NCI-H524 (cell line): ENCODE data around the gene ADGRF1.
"Not testable (repeated sequence)": the region's sequence is repeated elsewhere in the genome, so short reads cannot be mapped to it uniquely, and the experiment has no call there.

Source experiments
- DNase-seq, 2 experiments: peaks; one replicate each; lab custom pipeline; 2025; lab: John Stamatoyannopoulos, UW

ADGRF1 gene

DNA sequence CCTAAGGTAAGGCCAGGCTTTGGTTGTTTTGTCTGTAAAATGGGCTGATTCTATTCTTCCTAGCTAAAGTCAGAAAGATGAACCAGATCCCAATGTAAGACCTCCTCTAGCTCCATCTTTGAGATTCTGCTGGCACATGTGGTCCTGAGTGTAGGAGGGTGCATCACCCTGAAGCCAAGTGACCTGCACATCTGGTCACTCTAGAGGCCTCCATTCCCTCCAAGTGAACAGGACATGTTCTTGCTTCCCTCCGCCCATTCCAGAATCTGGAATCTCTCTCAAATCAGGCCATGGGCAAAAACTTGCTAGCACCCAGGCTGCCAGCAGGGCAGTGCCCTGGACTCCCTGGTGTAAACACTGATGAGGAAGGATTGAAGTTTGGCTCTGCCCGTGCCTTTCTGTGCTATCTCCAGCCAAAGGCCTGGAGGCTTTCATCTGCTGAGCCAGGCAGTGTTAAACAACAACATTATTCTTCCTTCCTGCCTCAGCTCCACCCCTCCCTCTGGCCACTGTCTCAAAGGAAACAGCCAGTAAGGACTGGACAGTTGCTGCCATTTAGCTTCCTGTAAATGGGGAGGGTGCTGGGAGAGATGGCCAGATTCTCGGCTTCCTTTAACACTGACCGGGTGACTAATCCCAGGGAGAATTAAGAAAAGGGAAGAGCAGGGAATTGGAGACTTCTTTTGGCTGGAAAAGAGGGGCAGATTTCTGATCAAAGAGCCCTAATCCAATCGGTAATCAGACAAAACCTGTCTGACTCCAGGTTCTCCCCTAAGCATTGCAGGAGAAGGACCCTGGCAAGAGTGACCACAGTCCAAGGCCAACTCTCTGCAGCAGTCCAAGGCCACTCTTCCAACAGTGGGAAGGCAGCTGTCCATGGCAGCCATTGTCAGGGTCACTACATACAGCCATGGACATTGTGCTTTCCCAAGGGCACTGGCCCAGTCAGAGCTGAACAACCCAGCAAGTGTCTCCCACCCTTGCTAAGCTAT, 19.5 kb upstream of the ADGRF1 start:
- no peak for DNase-seq

DNA sequence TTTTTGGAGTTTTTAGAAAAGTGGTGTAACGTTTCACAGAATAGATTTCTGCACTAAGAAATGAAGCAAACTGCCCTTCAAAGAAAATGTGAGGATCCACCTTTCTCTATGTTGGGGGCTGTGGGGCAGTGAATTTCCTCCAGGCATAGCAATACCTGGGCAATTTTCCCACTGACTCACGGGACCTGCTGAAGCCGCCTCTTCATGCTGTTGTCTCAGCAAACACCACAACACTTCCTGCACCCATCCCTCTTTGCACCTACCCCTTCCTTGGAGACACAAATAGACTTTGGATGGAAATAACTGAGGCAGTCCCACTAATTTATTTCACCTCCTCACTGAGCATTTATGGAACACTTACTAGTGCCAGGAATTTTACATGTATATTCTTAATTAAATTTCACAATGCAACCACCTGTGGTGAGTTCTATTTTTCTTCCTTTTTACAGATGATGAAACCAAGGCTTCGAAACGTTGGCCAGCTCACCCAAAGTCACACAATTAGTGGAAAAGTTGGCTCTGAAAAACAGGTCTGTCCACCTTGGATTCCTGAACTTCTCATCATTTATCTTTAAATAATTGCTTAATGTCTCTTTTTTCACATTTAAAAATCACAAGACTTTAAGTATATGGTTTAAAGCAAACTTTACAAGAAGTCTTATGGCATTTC, 17.2 kb upstream of the ADGRF1 start:
- no peak for DNase-seq

DNA sequence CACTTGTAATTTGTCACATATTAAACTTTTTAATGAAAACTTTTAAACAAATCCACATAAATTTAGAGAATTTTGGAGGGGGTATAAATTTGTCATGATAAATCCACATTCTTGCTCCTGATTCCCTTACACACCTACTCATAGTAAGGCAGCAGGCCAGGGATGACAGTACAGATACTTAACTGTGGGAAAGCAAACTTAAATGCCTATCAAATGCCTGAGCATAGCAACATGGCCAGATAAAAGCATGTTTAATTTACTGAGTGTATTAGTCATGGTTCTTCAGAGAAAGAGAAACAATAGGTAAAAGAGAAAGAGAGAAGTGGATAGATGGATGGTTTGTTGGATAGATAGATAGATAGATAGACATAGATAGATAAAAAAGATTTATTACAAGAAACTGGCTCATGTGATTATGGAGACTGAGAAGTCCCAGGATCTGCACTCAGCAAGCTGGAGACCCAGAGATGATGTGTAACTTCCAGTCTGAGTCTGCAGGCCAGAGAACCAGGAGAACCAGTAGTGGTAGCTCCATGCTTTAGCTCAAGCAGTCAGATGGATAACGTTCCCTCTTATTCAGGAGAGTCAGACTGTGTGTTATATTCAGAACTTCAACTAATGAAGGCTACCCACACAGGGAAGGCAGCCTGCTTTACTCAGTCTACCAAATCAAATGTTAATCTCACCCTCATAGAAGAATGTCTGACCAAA, 15.9 kb upstream of the ADGRF1 start:
- no peak for DNase-seq

DNA sequence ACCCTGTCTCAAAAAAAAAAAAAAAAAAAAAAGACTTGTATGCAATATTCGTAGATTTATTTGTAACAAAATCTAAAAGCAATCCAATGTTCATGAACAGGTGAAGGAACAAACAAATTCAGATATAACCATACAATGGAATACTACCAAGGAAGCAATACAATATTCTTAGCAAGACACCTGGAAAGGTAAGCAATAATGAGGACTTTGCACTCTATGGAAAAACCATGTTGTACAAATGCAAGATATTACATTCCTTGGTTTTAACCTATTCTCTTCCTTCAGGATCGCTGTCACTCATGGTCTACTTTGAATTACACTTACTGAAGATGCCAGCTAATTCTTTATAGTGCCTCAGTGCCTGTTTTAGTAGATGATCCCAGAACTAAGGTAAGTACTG, 14.7 kb upstream of the ADGRF1 start:
- DNase-seq, result no peak

DNA sequence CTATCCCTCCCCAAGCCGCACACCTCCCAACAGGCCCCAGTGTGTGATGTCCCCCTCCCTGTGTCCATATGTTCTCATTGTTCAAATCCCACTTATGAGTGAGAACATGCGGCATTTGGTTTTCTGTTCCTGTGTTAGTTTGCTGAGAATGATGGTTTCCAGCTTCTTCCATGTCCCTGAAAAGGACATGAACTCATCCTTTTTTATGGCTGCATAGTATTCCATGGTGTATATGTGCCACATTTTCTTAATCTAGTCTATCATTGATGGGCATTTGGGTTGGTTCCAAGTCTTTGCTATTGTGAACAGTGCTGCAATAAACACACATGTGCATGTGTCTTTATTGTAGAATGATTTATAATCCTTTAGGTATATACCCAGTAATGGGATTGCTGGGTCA, 12.2 kb upstream of the ADGRF1 start:
- DNase-seq, result not testable (repeated sequence)

DNA sequence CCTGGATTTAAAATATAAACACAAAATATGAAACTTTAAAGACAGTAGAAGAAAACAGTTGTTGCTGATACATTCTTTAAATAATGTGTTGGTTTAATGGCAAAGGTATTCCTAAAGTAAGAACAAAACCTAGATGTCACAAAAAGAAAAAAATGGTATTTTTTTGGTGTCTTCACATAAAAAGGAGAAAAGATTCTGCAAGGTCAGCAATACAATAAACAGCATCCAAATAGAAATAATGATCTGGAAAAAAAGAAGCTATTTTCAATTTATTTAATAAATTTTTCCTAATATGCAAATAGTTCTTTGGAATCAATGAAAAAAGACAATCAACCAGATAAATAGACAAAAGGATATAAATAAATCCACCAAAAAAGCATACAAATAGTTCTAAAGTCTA, 6.5 kb upstream of the ADGRF1 start:
- no peak for DNase-seq

DNA sequence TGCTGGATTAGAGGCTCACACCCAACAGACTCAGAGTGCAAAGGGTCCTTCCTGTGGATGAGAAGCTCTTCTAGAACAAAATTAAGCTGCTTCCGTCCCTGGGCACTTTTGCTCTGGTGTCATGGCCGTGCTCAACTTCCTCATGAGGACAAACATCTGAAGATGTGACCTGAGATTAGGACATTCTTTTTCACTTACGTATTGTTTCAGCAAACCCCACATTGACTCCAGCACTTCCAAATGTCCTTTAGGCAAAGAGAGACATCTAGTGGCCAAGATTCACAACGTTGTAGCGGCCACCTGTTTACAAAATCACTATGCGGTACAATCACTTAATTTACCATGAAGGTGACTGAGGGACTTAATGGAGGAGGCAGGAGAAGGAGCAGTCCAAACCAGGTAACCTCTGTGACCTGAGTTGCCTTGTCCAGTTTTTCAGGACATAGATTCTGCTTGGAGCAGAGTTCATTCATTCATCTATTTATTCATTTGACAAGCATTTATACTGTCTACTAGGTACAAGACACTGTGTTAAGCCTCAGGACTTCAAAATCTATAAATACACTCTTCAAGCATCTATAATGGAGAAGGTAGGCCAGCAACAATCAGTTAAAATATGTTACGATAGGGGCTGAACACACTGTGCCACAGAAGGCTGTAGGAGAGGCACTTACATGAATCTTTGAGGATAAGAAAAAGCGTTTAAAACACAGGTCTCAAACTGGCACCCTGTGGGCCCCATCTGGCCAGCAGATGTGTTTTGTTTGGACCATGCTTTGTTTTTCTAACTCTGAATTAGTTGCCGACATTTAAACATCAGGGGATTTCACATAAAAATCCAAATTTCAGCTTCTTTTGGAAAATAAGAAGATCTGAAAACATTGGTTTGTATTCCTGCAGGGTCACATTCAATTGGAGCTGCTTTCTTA, 5.6 kb upstream of the ADGRF1 start:
- DNase-seq, result peak; percentile 47 to 74

DNA sequence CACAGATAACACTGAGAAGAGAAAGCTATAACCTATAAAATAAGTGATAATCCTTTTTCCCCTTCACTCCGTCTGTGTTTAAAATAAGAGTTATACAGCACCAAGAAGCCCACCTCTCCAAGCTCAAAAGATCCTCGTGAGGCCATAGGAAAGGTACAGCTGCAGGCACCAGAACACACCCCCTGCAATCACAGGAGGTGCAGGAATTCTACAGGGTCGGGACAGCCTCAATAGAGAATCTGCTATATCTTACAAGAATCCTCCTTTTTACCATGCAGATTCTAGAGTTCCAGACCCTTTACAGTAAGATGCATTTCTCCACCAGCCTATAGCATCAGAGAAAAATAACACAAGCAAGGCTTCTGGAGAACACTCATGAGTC, 5.0 kb upstream of the ADGRF1 start:
- no peak for DNase-seq

DNA sequence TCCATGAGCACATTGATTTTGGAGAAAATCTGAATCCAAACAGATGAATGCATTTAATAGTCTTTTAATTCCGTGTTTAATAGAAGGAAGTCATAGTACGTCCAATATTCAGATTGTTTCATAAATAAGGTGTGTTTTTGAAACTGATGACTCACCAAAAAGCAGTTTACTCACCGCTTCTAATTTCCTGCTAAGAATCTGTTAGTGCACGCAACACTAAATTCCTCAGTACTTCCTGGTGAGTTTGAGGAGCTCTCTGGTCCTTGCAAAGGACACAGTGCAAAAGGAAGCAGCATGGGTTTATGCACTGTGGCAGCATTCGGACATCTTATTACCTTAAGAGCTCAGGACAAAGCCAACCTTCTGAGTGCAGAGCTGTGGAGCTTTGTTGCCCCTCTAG, 2.3 kb upstream of the ADGRF1 start:
- DNase-seq, result no peak

DNA sequence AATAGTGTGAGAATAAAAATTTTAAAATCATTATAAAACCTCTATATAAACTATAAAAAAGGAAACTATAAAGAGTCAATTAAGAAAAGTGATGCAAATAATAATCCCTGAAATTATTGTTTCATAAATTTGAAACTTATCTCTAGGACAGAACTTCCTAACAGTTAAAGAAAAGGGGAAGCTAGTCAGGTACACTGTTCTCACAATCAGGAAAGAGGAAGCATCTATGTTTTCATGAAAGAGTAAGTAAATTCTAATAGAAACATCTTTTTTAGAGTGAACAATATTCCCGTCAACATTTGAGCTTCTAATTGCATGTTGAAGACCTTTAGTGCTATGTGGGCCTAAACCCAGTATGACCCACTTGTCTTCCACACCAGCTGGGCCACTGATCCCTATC, 1.2 kb upstream of the ADGRF1 start:
- no peak for DNase-seq

DNA sequence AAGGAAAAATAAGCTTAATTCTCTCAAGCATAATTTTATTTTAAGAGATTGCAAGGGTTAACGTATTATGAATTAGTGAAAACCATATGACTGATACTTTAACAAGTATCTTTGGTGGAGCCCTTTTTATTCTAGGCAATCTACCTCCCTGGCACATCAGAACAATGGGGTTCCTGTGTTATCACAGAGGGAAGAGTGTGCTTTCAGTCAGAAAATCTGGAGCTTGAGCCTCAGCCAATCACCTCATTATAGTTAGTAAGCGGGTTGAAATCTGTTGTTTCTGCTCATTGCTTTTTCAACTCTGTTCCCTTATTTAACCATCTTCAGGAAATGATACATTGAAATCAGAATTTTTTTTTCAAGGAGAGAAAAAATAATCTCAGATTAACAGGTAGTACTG, 391 bp downstream of the ADGRF1 start:
- no peak for DNase-seq

DNA sequence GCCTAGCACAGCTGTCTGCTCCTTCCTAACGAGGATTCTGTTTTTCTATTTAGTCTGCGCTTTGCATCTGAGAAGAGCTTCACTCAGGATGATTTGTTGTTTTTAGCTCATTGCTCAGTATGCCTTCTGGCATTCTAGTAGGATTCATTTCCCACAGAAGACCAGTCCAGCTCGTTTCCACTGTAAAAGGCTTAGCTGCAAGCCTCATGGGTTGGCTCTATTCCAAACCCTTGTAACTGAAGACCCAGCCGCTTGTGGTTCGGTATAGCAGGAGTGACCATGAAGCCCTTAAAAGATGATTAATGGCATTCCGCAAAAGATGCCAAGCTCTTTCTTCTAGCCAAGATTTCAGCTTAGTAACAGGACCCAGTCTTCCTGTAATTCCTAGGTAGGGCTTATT, 7.2 kb downstream of the ADGRF1 start:
- peak; percentile 87 to 96 for DNase-seq

DNA sequence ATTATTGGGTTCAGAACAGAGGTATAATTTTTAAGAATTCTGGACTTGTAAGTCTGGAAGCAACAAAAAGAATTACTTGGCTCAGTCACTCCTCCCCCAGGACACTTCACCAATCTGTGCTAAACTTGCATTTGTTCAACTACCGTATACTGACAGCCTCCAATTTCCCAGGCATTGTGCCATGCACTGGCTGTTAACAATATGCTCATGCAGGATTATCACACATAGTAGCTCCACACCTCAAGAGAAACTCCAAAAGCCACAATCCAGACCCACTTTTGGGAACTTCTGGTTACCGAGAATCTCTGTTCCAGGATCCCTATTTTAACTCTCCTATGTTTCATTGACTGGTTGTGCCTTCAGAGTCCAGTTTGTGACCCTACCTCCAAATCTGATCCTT, 7.7 kb downstream of the ADGRF1 start:
- DNase-seq, result peak; percentile 9 to 48

DNA sequence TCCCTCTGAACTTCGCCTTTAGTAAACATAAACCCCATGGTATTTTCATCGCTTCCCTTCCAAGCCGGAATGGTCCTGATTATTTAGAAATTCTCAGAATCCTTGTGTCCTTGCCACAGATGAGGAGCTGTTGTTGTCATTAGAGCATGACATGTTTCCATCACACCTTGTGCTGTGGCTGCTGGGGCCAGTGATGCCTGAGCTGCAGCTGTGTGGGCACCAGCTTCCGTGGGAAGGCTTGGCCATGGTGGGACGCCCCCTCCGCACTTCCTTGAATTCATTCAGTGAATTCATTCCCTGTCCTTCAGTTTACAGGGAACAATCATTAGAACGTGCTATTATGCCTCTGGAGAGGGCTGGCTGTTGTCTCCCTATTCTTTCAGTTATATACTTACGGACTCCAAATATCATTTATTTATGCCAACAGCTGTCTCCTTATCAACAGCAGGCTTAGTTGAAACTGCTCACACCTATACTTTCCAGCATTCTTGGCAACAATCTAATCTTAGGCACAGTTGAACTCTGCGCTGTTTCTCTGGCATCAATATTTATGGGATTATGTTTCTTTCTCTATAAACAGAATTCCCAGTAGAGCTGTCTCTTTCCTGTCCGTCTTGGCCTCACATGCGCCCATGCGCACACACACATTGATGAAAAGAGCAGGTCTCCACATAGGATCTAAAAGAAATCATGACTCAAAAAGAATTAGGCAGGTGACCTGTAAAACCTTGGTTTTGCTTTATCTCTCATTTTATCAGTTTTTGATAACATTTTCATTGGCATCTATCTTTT, 9.0 kb downstream of the ADGRF1 start:
- DNase-seq, result no peak

DNA sequence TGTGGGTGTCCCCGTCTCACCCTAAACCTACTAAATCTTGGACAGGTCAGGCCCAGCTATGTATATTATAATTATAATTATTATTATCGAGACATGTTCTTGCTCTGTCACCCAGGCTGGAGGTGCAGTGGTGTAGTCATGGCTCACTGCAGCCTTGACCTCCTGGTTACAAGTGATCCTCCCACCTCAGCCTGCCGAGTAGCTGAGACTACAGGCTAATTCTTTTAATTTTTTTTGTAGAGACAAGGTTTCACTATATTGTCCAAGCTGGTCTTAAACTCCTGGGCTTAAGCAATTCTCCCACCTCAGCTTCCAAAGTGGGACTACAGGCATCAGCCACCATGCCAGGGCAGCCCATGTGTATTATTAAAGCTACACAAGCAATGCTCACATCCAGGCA, 10.5 kb downstream of the ADGRF1 start:
- no peak for DNase-seq

DNA sequence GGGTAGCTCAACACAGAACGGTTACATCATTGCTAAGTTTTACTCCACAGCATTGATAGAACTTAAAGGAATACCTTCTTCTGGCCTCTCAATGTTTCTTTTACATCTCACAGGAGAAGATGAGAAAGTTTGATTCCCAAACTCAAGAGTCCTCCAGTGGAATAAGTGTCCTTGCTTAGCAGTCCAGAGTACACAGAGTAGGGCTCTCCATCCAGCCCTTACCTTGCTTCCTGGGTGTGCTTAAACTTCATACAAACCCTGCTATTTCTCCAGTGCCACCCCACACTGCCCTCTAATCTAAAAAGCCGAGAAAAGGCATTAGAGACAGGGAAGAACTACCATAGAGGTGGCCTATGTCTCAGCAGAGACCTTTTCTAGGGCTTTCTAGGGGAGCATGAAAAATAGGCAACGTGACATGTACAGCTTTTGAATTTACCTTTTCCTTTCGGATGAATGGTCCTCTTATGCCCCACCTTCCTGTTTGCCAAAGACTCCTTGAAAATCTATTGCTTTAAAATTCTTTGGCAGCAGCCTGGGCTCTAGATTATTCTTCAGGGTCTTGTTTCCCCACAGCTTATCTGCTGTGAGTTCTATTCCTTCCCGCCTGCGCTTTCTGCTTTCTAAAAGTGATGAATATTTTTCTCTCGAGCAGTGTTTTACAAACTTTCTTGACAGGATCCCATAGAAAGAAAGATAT, 12.1 kb downstream of the ADGRF1 start:
- no peak for DNase-seq

DNA sequence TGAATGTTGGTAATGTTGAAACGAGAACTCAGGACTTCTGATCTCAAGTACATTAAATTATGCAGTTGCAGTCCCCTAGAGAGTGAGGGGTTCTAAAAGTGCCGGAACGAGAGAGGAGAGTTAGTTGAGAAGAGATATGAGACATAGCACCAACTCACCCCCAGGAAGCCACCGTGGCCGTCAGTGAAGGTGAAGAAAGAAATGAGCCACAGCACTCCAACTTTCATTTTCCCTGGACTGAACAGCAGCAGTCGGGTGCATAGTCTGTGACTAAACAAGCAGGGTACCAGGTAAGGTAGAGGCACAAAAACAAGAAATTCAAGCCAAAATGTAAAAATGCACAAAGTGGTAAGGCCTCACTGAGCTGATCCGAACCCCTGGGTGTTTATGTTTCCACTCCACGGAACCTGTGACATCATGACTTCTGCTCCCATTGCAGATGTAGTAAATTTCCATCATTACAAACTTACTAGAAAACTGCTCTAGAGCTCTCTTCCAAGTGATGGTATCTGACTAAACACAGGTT, 13.2 kb downstream of the ADGRF1 start:
- DNase-seq, result no peak

DNA sequence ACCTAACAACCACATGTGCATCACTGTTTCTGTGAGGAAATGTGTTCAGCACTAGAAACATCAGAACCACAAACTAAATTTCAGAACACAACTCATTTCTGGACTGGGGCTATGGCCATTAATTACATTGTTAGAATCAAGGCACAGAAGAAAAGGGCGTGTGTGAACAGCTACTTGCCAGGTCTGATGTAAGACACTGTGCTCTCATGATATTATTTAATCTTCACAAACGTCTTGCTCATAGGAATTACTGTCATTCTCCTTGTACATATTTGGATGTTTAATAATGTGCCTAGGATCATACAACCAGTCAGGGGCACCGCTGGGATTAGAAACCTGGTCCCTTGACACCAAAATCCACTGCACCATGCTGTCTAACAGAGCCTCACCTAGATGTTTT, 14.8 kb downstream of the ADGRF1 start:
- DNase-seq, result no peak

DNA sequence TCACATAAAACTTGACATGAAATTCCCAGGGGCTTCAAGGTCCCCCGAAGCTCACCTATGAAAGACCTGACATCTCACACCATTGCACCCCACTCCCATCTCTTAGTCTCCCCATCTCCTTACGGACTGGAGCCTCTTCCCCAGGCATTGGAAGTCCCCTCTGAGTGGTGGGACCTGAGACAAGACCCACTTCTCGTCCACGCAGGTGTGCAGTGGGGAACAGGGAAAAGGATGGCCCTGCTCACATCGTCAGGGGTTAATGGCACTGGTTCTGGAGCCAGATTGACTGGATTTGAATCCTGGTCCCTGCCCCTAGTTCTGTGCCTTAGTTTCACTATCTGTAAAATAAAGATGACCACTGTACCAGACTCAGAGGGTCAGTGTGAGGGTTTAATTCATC, 15.5 kb downstream of the ADGRF1 start:
- no peak for DNase-seq

DNA sequence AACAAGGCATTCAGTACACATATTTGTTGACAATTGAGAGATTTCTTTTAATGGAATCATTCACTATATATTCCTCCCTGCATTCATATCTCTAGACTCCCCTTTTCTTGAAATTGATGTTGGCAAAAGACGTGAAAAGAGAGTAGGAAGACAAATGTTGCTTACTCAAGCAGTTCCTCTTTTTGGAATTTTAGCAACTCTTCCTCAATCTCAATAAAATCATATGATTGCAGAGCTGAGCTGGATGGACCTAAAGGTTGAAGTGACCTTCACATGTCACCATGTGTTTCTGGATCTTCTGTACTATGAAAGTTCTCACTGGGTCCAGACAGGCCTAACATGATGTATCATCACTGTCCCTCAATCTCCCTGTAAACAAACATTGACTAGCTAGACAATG, 18.6 kb downstream of the ADGRF1 start:
- no peak for DNase-seq
